Erythroblast (primary cell): ENCODE measurements around the gene TBX20.

Source experiments
- GATA1 ChIP-seq: IDR thresholded peaks from 2 replicates; pipeline ENCODE4 v1.6.1; 2011; ENCODE audit warnings: low read depth, mild to moderate bottlenecking, control low read depth, low read length, moderate library complexity
- POLR2A ChIP-seq: IDR thresholded peaks from 2 replicates; pipeline ENCODE4 v1.6.1; 2011; ENCODE audit warnings: mild to moderate bottlenecking, low read length

GRCh38 chr7:35253710-35254495, at the start of gene TBX20:
- TF ChIP-seq POLR2A (no peak), GATA1 (no peak)
